GM19240 (cell line): Measurements from ENCODE around the gene FGD5.

Experiments used
- DNase-seq: peaks from one replicate; pipeline ENCODE4 v3.0.0; 2011; ENCODE audit warnings: low spot score; ENCODE audit not compliant: insufficient read length

FGD5 gene

DNA sequence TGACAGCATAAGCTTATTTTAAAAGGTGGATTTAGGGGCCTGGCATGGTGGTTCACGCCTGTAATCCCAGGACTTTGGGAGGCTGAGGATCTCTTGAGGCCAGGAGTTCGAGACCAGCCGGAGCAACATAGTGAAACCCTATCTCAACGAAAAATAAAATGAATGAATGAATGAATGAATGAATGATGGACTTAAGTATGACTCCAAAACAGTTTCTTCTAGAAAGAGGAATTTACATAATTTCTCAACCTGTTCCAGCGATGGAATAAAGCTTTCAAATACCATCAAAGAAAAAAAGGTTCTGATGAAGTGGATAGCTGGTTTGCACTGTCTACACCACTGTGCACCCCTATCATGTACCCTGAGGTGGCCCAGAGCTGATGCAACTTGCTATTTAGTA lies 108.5 kb downstream of the FGD5 start:
- DNase-seq, result no peak

GRCh38 chr3:14929310-14930074 lies 110.7 kb downstream of the FGD5 start:
- DNase-seq, result no peak

DNA sequence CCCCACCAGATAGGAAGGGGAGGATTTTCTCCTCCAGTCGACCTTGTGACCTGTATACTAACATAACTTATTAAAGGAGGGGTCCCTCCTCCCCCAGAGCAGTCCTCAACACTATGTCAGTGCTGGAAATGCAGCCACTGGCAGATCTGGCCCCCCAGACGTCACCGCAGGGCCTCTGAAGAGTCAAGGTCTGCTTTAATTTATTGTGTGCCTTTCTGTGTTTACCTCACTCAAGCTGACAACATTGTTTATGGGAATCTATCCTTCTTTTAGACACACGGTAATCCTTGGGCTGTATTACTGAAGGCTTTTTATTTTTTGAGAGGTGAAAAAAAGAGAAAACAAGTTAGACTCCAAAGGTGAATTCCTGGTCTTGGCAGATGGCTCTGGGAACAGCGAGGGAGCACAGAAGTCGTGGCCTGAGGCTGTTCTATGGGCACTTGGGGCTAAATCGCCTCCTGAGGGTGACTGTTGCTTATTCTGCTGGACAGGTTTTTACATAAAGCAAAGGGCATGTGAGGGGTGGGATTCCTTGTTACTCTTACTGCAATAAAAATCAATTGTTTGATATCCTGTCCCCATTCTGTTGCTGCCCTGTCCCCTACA lies 115.2 kb downstream of the FGD5 start:
- no peak for DNase-seq

GRCh38 chr3:14935592-14936345 lies 117.0 kb downstream of the FGD5 start:
- no peak for DNase-seq

DNA sequence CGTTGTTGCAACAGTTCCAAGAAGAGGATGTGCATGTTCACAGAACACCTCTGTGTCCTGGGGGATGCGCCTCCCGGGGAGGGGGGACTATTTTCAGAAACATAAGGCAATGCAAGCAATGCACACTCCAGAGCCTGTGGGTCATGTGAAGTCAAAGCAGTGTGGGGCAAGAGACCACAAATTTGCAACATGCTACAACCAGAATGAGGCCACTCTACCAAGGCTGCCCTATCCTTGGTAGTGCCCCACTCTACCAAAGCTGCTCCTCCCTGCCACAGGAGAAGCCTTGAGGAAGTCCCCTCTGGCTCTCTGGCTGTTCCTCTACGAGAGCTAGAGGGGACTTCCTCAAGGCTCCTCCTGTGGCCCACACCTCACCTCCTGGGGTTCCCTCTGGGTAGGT lies 120.2 kb downstream of the FGD5 start:
- DNase-seq, result no peak

DNA sequence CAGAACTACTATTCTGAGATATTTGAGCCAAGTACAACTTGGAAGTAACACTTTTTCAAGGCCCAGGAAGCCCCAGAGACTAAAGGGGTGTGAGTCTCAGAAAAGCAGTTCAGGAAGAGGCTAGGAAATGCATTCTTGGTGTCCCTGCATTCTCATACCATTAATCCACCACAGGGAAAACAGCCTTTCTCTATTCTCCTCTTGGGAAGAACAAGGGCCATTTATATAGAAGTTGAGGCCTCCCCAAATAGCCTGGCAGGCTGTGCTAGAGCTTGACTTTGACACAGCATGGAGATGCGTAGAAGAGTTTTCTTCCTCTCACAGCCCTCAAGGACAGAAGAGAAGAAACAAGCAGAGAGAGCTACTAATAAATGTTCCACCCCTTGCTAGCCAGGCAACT lies 123.1 kb downstream of the FGD5 start:
- DNase-seq, result no peak

GRCh38 chr3:14943042-14943441 lies 124.3 kb downstream of the FGD5 start:
- no peak for DNase-seq

GRCh38 chr3:14946236-14946635 lies 127.5 kb downstream of the FGD5 start:
- DNase-seq, result no peak

DNA sequence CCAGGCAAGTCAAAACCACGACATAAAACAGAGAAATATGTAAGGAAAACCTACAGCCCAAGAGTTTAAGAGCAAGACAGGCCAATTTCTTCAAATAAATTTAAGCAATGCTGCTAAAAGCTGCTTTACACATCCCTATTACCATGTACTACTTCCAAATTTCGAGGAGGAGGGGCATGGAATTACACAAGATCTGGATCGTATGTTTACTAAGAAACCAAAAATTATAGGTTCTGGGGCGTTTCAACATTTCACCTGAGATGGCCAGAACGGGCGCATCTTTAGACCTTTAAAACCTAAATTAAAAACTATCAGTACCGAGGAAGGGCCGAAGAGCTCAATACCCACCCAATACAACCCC lies 128.0 kb downstream of the FGD5 start:
- DNase-seq, result no peak

DNA sequence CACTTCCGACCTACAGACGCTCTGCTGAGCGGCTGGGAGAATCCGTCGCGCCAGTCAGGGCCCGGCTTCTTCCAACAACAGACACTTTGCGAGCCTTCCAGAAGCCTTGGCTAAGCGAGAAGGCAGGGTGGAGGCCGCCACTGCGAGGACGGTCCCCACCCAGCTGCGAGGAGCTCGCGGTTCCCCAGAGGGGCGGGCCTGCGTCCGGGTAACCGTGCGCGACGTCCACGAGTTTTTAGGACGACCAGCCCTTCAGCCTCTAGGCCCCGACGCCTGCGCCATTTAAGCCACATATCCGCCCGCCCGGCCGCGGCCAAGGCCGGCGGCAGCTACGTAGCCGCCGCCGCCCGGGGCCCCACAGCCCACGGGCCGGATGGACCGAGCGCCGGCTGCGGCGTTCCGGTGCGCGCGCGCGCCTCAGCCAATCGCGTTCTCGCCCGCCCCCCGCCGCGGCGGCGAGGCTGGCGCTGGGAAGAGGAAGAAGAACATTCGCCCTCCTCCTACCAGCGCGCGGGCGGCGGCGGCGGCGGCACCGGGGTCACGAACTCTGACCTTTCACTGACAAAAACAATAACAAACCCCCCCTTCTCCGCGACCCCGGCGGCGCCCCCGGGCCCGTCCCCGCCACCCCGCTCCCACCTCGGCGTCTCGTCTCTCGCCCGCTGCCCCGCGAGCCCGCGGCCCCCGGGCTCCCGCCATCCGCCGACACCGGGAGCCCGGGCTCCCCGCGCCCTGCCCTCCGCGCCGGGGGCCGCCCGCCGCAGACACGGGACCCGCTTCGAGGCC lies 128.5 kb downstream of the FGD5 start, which contains the start of gene NR2C2:
TSS of gene NR2C2 (plus strand) at position 484 of the 786 bp plus-strand sequence. CDS start 56,332 bp downstream, outside the sequence.
- peak; percentile 43 for DNase-seq

DNA sequence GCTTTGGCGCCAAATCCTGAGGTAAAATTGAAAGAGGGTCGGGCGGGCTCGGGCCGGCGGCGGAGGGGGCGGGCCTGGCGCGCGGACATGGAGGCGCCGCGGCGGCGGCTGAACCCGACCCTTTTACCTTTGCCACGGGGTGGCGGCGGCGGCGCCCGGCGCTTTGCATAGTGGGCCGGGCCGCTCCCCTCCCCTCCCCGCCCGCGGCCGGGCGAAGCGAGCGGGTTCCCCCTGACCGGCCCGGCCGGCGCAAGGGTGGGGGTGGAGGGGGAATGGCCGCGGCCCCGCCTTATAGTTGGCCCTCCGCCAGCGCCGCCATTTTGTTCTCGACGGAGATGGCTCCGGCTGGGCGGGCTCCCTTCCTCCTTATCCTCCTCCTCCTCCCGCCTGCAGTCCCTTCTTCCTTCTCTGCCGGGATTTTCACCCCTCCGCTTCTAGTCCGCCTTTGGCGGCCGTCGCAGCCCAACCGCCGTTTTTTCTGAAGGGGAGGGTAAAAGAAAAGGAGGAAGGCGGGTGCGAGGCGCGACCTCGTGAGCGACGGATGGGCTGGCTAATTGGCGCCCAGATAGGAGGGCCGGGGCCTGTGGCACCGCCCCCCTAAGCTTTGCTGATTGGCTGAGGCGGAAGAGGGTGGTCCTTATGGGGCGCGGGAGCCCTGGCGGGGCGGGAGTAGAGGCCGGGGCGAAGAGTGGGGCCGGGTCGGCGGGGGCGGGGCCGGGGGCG lies 129.3 kb downstream of the FGD5 start:
- peak; percentile 87 for DNase-seq

DNA sequence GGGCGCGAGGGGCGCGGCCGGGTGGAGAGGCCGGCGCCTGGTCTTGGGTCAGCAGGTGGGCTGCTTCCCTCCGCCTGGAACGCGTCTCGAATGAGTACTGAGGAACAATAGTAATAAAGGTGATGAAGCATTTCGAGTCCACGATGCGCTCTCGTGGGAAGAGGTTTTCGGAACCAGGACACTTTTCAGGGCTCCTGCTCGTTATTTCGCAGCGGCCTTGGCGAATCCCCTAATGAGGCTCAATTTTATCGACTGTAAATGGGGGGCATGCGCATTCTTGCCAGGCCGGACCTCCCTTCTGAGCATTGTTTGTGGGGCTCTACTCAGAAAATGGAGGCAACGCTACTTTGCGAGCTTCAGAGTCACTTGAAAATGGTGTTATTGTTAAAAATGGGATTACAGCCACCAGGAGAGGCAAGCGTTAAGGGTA lies 129.9 kb downstream of the FGD5 start:
- no peak for DNase-seq

DNA sequence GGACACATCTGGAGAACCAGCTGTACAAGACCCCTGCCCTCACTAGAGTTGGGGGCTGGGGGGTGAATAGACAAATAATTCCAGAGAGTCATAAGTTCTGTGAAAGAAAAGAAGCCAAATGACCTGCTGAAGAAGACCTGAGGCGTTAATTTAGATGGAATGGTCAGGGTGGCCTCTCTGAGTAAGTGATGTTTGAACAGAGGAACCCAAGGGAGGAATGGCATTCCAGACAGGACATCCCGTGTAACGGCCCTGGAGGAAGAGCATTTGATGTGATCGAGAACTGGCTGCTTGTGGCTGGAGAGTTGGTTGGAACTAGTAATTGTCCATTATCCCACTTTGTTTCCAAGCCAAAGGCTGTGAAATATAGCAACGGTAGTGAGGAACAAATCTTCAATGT lies 130.4 kb downstream of the FGD5 start:
- no peak for DNase-seq

GRCh38 chr3:14950274-14950673 lies 131.5 kb downstream of the FGD5 start:
- no peak for DNase-seq

- DNase-seq, result no peak
These were observed 138.4 kb downstream of the FGD5 start for GRCh38 chr3:14957153-14957552.

DNA sequence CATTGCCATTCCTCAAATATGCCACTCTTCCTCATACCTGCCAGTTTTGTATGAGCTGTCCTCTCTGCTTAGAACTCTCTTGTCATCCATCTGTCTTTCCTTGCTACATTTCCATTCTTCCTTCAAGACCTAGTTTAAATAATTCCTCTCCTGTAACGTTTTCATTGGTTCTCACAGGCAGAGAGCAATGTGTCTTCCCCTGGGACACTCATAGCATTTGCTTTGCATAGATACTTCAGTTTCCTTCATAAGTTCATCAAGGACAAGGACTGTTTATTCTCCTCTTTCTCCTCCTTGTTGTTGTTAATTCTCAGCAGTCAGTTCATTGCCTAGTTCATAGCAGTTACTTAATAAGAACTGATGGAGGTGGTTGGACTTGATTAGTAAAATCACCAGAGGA lies 139.2 kb downstream of the FGD5 start:
- no peak for DNase-seq

- no peak for DNase-seq
These were observed 140.7 kb downstream of the FGD5 start for GRCh38 chr3:14959359-14959943.

DNA sequence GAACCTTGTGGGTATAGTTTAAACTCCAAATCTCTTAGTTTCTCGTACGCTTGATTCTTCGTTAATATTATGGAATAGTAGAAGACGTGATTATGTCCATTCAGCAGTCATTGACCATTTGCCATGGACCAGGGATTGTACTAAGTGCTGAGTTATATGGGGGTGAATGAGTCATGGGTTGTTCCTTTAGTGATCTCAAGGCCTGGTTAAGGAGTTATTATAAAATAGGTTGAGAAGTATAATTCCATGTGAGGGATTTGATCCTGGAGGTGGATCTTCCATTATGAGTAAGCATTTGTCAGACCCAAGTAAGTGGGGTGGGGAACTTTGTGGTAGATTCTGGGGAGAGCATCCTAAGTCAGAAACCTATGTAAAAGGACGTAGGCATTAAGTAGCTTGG lies 144.0 kb downstream of the FGD5 start:
- no peak for DNase-seq

DNA sequence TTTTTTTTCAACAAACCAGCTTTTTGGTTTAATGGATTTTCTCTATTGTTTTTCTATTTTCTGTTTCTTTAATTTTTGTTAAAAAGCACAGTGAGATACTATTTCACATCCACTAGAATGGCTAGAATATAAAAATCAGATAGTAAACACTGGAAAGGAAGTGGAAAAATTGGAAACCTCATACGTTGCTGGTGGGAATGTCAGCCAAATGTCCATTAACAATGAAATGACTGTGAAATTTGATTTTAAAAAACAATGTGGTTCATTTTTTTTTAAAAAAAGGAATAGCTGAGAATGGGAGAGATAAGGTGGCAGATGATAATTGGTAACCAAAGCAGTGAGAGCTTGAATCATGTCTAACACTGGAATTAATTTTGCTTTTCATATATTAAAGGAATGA lies 148.5 kb downstream of the FGD5 start:
- no peak for DNase-seq

GRCh38 chr3:14969671-14970070 lies 150.9 kb downstream of the FGD5 start:
- DNase-seq, result no peak

- no peak for DNase-seq
These were observed 157.6 kb downstream of the FGD5 start for GRCh38 chr3:14976317-14976716.
